H9 (cell line): Measurements from ENCODE around the gene PRR14. TPM values are rescaled to one million over a fixed set of nuclear protein-coding genes. Genes with fewer than 3 reads are reported as not detected.

Source experiments
- DNase-seq: peaks from one replicate; pipeline ENCODE4 v3.0.0-alpha.2; 2017
- H2AFZ ChIP-seq: one replicate; pipeline ENCODE4 v1.6.1; 2013; ENCODE audit warnings: mild to moderate bottlenecking, low read length, control low read depth, moderate library complexity
- H2AK5ac ChIP-seq: 2 replicates; pipeline ENCODE4 v1.6.1; 2013; ENCODE audit warnings: low read length, control low read depth, mixed read lengths; ENCODE audit not compliant: insufficient read length
- H2BK120ac ChIP-seq: one replicate; pipeline ENCODE4 v1.6.1; 2013; ENCODE audit warnings: low read depth, mild to moderate bottlenecking, low read length, control low read depth, inconsistent platforms; ENCODE audit not compliant: poor library complexity, severe bottlenecking
- H2BK12ac ChIP-seq: 2 replicates; pipeline ENCODE4 v1.6.1; 2013; ENCODE audit warnings: low read length, control low read depth, mixed read lengths, low read depth; ENCODE audit not compliant: insufficient read length
- H2BK15ac ChIP-seq: 2 replicates; pipeline ENCODE4 v1.6.1; 2013; ENCODE audit warnings: low read depth, low read length, control low read depth
- H2BK20ac ChIP-seq: one replicate; pipeline ENCODE4 v1.6.1; 2013; ENCODE audit warnings: low read depth, mild to moderate bottlenecking, low read length, control low read depth, inconsistent platforms; ENCODE audit not compliant: poor library complexity, severe bottlenecking
- H2BK5ac ChIP-seq: 2 replicates; pipeline ENCODE4 v1.6.1; 2013; ENCODE audit warnings: low read length, control low read depth, mixed read lengths; ENCODE audit not compliant: insufficient read length
- H3K14ac ChIP-seq: 2 replicates; pipeline ENCODE4 v1.6.1; 2013; ENCODE audit warnings: low read length, control low read depth; ENCODE audit not compliant: insufficient read depth
- H3K18ac ChIP-seq: 2 replicates; pipeline ENCODE4 v1.6.1; 2013; ENCODE audit warnings: low read depth, mild to moderate bottlenecking, mixed read lengths, low read length, control low read depth; ENCODE audit not compliant: insufficient read length
- H3K23ac ChIP-seq: 2 replicates; pipeline ENCODE4 v1.6.1; 2013; ENCODE audit warnings: low read length, control low read depth, mixed read lengths, low read depth; ENCODE audit not compliant: insufficient read length
- H3K23me2 ChIP-seq: 2 replicates; pipeline ENCODE4 v1.6.1; 2013; ENCODE audit warnings: low read depth, mild to moderate bottlenecking, mixed read lengths, low read length, control low read depth; ENCODE audit not compliant: insufficient read length, poor library complexity, severe bottlenecking
- H3K27ac ChIP-seq: 2 replicates; pipeline ENCODE4 v1.5.1; 2013; ENCODE audit warnings: low read length, control low read depth, mixed read lengths, low read depth; ENCODE audit not compliant: insufficient read length
- H3K27me3 ChIP-seq: 2 replicates; pipeline ENCODE4 v1.6.1; 2013; ENCODE audit warnings: low read length, control low read depth, inconsistent platforms; ENCODE audit not compliant: insufficient read depth
- H3K4ac ChIP-seq: 2 replicates; pipeline ENCODE4 v1.6.1; 2013; ENCODE audit warnings: low read depth, mild to moderate bottlenecking, control low read depth, inconsistent platforms, low read length, moderate library complexity
- H3K4me1 ChIP-seq: 2 replicates; pipeline ENCODE4 v1.6.1; 2013; ENCODE audit warnings: low read length, control low read depth, inconsistent platforms; ENCODE audit not compliant: insufficient read depth
- H3K4me2 ChIP-seq: 2 replicates; pipeline ENCODE4 v1.6.1; 2013; ENCODE audit warnings: low read length, control low read depth, mixed read lengths; ENCODE audit not compliant: insufficient read length, insufficient read depth
- H3K56ac ChIP-seq: 2 replicates; pipeline ENCODE4 v1.6.1; 2013; ENCODE audit warnings: low read depth, mild to moderate bottlenecking, mixed read lengths, low read length, control low read depth; ENCODE audit not compliant: insufficient read length
- H3K79me1 ChIP-seq: 2 replicates; pipeline ENCODE4 v1.6.1; 2013; ENCODE audit warnings: low read depth, mild to moderate bottlenecking, moderate library complexity, low read length, control low read depth, inconsistent platforms; ENCODE audit not compliant: insufficient read depth, poor library complexity, severe bottlenecking
- H3K79me2 ChIP-seq: 2 replicates; pipeline ENCODE4 v1.6.1; 2013; ENCODE audit warnings: low read length, control low read depth, inconsistent platforms; ENCODE audit not compliant: insufficient read depth
- H3K9ac ChIP-seq: 2 replicates; pipeline ENCODE4 v1.6.1; 2013; ENCODE audit warnings: low read length, control low read depth, mixed read lengths; ENCODE audit not compliant: insufficient read length; ENCODE audit errors: extremely low read depth
- H3K9me3 ChIP-seq: one replicate; pipeline ENCODE4 v1.6.1; 2013; ENCODE audit warnings: low read depth, low read length, inconsistent platforms; ENCODE audit not compliant: control insufficient read depth
- H3T11ph ChIP-seq: one replicate; pipeline ENCODE4 v1.6.1; 2013; ENCODE audit warnings: mild to moderate bottlenecking, low read length, control low read depth, inconsistent platforms
- H4K20me1 ChIP-seq: one replicate; pipeline ENCODE4 v1.6.1; 2013; ENCODE audit not compliant: control insufficient read depth, insufficient read length, insufficient read depth
- H4K5ac ChIP-seq: 2 replicates; pipeline ENCODE4 v1.6.1; 2013; ENCODE audit warnings: low read depth, mild to moderate bottlenecking, mixed read lengths, low read length, control low read depth; ENCODE audit not compliant: insufficient read length
- H4K8ac ChIP-seq: replicated peaks from 2 replicates; pipeline ENCODE4 v1.6.1; 2013; ENCODE audit warnings: low read length, control low read depth, mixed read lengths, low read depth; ENCODE audit not compliant: insufficient read length
- H4K91ac ChIP-seq: 2 replicates; pipeline ENCODE4 v1.6.1; 2013; ENCODE audit warnings: low read depth, mild to moderate bottlenecking, moderate library complexity, mixed read lengths, low read length, control low read depth; ENCODE audit not compliant: insufficient read length
- H3K27ac Mint-ChIP-seq, 3 experiments: 2 replicates in 2 of 3; 3 replicates in 1 of 3; pipeline ENCODE4 v1.8.0; 2020 to 2021; ENCODE audit warnings: mixed read lengths in 3 of 3, mild to moderate bottlenecking in 1 of 3, moderate library complexity in 1 of 3
- H3K27me3 Mint-ChIP-seq: 2 replicates; pipeline ENCODE4 v1.8.0; 2021; ENCODE audit warnings: low read depth, mild to moderate bottlenecking, moderate library complexity, mixed read lengths
- H3K36me3 Mint-ChIP-seq, 3 experiments: 2 replicates in 2 of 3; 3 replicates in 1 of 3; pipeline ENCODE4 v1.8.0; 2020 to 2021; ENCODE audit warnings: low read depth in 3 of 3, mixed read lengths in 3 of 3; ENCODE audit not compliant: insufficient read depth in 1 of 3
- H3K4me1 Mint-ChIP-seq, 2 experiments: 2 replicates each; pipeline ENCODE4 v1.8.0; 2020; ENCODE audit warnings: mixed read lengths in 2 of 2
- H3K4me3 Mint-ChIP-seq, 2 experiments: 2 replicates in 1 of 2; 3 replicates in 1 of 2; pipeline ENCODE4 v1.8.0; 2020 to 2021; ENCODE audit warnings: mild to moderate bottlenecking in 2 of 2, mixed read lengths in 2 of 2, moderate library complexity in 1 of 2
- H3K9me3 Mint-ChIP-seq, 2 experiments: 2 replicates in 1 of 2; 3 replicates in 1 of 2; pipeline ENCODE4 v1.8.0; 2020; ENCODE audit warnings: mild to moderate bottlenecking in 2 of 2, mixed read lengths in 2 of 2, moderate library complexity in 1 of 2
- WGBS: extraction: QIAGEN DNeasy Blood & Tissue Kit; methylation state at CpG from one replicate; pipeline ENCODE4 v1.1.7; 2013; ENCODE audit warnings: missing lambda C conversion rate, low lambda C conversion rate, mixed read lengths; ENCODE audit not compliant: insufficient read length; ENCODE audit errors: extremely low coverage; 5-methylcytosine and 5-hydroxymethylcytosine counted together
- total RNA-seq: library from RNA; stranded (reverse); gene quantifications from 2 replicates; pipeline ENCODE4 v1.2.1, GENCODE V29; 2021
- TF ChIP-seq, protein P1 (sequence below): fragments of 200-600 bp; sonication (generic); conservative IDR thresholded peaks from 3 replicates; pipeline ENCODE4 v1.8.0; 2021; ENCODE audit warnings: antibody characterized with exemption, mild to moderate bottlenecking

Gene PRR14
- total RNA-seq, 1 experiment from 2014 or later: 11.6 TPM

DNA sequence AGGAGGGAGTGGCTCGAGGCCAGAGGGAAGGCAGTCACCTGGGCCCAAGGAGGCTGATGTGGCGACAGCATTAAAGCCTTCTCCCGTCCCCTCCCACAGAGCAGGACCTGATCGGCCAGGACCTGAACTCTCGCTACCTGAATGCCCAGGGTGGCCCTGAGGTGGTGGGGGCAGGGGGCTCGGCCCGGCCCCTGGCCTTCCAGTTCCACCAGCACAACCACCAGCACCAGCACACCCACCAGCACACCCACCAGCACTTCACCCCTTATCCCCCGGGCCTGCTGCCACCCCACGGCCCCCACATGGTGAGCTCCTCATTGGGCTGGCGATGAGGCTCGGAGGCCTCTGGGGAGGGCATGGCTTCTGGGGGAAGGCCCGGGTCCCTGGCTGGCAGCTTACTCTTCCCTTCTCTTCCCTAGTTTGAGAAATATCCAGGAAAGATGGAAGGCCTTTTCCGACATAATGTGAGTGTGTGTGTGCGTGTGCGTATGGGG lies 13.9 kb downstream of the PRR14 start:
- Histone ChIP-seq H3K4me2 (no peak overlapping the region), H3K14ac (no peak overlapping the region), H3K4me1 (no peaks in the 10 kb centered on the region), H3K27me3 (peaks cover 16% of the 10 kb centered on the region; the same call in 1 of the 2 replicates), H2AFZ (no peak overlapping the region), H2BK15ac (no peak overlapping the region), H4K20me1 (no peaks in the 10 kb centered on the region), H3K4ac (no peak overlapping the region), H3K18ac (no peak overlapping the region), H2AK5ac (no peak overlapping the region), H2BK120ac (no peak overlapping the region), H2BK20ac (no peak overlapping the region), H3K9ac (no peak overlapping the region), H4K91ac (no peak overlapping the region), H4K5ac (no peak overlapping the region), H3K56ac (no peak overlapping the region), H2BK12ac (no peak overlapping the region), H3K79me2 (no peaks in the 10 kb centered on the region), H3T11ph (no peak overlapping the region), H2BK5ac (no peak overlapping the region), H3K79me1 (no peaks in the 10 kb centered on the region), H3K9me3 (no peaks in the 10 kb centered on the region), H4K8ac (no peak overlapping the region), H3K23me2 (peaks cover under 1% of the 10 kb centered on the region), H3K27ac (no peak overlapping the region), H3K23ac (no peak overlapping the region)
- Mint-ChIP-seq H3K36me3 (peaks cover 27 to 71% (median 62%) of the 10 kb centered on the region in 3 experiments), H3K4me1 (peaks cover 0 to 6% of the 10 kb centered on the region in 2 experiments; a peak in 1 of 4 replicates), H3K9me3 (no peaks in the 10 kb centered on the region), H3K27me3 (peaks cover 87% of the 10 kb centered on the region), H3K4me3 (no peak overlapping the region), H3K27ac (no peak overlapping the region)
- no CpG with 5 or more reads among the region's 15 CpGs for WGBS
- no peak for DNase-seq
- TF ChIP-seq, protein P1, sequence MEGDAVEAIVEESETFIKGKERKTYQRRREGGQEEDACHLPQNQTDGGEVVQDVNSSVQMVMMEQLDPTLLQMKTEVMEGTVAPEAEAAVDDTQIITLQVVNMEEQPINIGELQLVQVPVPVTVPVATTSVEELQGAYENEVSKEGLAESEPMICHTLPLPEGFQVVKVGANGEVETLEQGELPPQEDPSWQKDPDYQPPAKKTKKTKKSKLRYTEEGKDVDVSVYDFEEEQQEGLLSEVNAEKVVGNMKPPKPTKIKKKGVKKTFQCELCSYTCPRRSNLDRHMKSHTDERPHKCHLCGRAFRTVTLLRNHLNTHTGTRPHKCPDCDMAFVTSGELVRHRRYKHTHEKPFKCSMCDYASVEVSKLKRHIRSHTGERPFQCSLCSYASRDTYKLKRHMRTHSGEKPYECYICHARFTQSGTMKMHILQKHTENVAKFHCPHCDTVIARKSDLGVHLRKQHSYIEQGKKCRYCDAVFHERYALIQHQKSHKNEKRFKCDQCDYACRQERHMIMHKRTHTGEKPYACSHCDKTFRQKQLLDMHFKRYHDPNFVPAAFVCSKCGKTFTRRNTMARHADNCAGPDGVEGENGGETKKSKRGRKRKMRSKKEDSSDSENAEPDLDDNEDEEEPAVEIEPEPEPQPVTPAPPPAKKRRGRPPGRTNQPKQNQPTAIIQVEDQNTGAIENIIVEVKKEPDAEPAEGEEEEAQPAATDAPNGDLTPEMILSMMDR: no peak
